CD4-positive, alpha-beta T cell treated with Interleukin-4 for 1 hour (primary cell): Measurements from ENCODE around the gene NUP62.
"Not testable (repeated sequence)": the region's sequence is repeated elsewhere in the genome, so short reads cannot be mapped to it uniquely, and the experiment has no call there.

ENCODE experiments used
- DNase-seq, 2 donors: peaks; one replicate each; pipeline ENCODE4 v3.0.0-alpha.2; 2020 to 2022

Gene NUP62

GRCh38 chr19:49951806-49952478, 22.6 kb upstream of the NUP62 start:
- DNase-seq = no peak

- no peak for DNase-seq
Measured at GRCh38 chr19:49950956-49951526, 21.7 kb upstream of the NUP62 start.

GRCh38 chr19:49950590-49950948, 21.3 kb upstream of the NUP62 start:
- DNase-seq = no peak

- no peak for DNase-seq
Measured at GRCh38 chr19:49949742-49950589, 20.7 kb upstream of the NUP62 start.

- no peak for DNase-seq
Measured at GRCh38 chr19:49946415-49946814, 17.1 kb upstream of the NUP62 start.

DNA sequence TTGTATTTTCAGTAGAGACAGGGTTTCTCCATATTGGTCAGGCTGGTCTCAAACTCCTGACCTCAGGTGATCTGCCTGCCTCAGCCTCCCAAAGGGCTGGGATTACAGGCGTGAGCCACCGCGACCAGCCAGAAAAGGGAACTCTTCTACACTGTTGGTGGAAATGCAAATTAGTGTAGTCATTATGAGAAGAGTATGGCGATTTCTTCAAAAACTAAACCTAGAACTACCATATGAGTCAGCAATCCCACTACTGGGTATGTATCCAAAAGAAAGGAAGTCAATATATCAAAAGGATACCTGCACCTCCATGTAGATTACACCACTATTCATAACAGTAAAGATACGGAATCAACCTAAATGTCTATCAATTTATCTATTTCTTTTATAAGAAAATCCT, 15.3 kb upstream of the NUP62 start:
- DNase-seq = not testable (repeated sequence)

DNA sequence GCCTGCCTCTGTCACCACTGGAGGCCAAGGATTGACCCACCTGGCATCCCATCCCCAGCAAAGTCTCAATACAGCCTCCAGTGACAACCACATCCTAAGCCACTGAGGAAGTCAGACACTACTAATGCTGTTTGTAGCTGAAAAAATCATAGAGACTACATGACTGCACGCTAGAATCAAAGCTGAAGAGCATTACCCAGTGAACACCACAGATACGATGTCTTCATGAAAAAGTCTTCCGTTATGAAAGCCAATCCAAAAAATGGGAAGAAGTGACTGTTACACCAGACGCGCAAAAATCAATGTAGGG, 11.1 kb upstream of the NUP62 start:
- no peak for DNase-seq

DNA sequence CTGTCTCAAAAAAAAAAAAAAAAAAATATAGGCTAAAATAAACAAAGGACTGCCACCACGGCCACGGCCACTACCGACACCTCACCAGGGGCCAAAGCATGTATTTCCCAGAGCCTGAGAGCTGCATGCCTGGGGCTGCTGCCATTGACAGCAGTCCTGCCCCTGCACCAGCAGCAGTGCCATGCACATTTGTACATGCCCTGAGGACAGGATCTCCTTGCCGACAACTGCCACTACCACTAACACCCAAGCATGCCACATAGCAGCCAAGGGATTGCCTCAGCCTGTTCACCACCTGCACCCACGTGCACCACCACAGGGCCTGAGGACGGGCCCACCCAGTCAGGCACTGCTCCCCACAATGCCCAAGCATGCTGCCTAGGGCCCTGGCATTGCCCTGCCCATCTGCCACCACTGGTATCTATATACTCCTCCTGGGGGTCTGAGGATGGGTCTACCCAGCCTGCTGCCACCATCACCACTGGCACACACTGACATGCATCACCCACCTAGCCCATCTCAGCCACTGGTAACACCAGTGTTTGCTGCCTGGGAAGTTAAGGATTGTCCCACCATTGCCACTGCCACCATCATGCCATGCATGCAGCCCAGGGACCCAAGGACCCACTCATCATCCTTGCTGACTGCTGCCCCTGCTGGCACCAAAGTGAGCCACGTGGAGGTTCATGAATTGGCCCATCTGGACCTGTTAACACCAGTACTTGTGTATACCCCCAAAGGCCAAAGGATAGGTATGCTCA, 10.6 kb upstream of the NUP62 start:
- DNase-seq = no peak

GRCh38 chr19:49938662-49939061, 9.4 kb upstream of the NUP62 start:
- no peak for DNase-seq

DNA sequence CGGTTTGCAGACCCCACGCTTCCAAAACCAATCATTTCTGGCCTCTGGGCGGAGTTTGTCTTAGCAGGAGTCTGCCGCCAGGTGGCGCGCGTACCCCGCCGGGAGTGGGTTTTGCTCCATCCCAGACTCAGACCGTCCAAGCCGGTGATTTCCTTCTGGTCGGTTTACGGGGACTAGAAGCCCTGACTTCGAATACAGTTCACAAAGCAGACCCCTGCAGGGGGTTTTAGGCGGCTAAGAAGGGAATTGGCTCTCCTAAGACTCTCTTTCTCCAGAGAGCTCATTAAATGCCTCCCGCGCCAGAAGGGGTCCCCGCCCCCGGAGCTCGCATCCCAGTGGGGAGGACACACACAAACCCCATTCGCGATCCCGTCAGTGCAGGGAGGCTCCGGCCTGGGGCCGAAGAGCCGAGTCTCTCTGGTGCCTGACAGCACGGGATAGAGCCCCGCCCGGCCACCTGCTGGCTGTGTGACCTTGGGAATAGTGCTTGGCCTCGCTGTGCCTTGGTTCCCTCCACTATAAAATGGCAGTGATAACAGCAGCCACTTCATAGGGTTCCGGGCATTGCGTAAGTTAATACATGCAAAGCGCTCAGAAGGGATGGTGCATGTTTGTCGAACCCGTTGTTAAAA, 8.6 kb upstream of the NUP62 start:
- DNase-seq = peak; percentile 77

DNA sequence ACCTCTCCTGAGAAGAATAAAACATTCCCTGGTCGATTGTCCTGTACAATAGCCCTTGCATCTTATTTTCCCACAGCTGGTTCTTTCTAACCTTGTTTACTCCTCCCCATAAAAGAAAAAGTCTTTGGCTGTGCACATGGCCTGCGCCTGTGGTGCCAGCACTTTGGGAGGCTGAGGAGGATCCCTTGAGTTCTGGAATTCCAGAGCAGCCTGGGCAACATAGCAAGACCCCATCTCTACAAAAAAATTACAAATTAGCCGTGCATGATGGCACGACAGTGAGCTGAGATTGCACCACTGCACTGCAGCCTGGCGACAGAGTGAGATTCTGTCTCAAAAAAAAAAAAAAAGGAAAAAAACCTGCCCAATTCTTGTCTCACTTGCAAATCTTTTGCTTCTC, 7.2 kb upstream of the NUP62 start:
- no peak for DNase-seq

- no peak for DNase-seq
Measured at GRCh38 chr19:49933643-49934042, 4.3 kb upstream of the NUP62 start.

- DNase-seq = peak; percentile 49 to 62
Measured at GRCh38 chr19:49932731-49933131, 3.4 kb upstream of the NUP62 start.

GRCh38 chr19:49932041-49932451, 2.7 kb upstream of the NUP62 start:
- no peak for DNase-seq

DNA sequence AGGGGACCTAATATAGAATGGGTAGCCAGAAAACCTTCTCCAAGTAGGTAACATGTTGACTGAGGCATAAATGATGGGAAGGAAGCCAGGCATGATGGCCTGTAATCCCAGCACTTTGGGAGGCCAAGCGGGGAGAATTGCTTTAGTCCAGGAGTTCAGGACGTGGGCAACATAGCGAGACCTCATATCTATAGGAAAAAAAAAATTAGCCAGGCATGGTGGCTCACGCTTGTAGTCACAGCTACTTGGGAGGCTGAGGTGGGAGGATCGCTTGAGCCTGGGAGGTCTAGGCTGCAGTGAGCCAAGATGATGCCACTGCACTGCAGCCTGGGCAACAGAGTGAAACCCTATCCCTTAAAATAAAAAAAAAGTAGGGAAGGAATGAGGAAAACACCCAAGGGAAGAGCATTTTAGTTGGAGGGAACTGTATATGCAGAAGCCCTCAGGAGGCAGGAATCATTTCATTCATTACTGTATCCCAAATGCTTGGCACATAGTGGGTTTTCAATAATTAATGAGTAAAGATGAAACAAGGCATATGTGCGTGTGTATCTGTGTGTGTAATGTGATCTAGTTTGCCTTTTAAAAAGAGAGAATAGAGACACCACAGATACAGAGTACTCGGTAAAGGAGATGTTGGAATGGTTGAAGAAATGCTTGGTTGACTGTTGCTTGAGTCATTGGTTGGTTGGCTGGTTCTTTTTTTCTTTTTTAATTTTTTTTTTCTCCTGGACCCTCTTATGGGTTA, 2.2 kb upstream of the NUP62 start:
- DNase-seq = no peak

- DNase-seq = peak; percentile 28 to 42
Measured at GRCh38 chr19:49930483-49931011, 1.2 kb upstream of the NUP62 start.

- DNase-seq = peak; percentile 97 to 98
Measured at GRCh38 chr19:49929611-49930482, 543 bp upstream of the NUP62 start.

- no peak for DNase-seq
Measured at GRCh38 chr19:49927526-49928264, 1.6 kb downstream of the NUP62 start.

DNA sequence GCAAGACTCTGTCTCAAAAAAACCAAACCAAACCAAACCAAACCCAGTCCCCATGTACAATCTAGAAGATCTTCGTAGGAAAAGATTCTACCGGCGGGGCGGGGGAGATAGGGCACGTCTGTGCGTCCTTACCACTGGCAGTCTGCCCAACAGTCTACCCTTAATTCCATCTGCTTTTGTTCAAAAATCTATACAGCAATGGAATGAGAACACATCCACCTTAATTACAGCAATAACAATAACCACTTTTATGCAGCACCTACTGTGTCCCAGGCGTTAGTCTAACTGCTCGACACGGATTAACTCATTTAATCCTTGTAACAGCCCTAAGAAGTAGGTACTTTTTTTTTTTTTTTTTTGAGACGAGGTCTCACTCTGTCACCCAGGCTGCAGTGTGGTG, 2.8 kb downstream of the NUP62 start:
- DNase-seq = no peak

DNA sequence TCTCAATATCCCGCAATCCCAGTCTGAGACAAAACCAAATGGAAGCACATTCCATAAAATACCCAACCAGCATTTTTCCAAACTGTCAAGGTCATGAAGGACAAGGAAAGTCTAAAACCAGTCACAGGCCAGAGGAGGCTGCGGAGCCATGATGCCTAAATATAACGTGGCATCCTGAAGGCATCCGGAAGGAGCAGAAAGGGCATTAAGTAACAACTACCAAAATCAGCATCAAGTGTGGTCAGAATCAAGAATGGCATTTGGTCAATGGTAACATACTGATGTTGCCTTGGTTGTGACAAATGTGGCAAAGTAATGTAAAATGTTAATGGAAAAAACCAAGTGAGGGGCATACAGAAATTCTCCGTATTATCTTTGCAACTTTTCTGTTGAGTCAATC, 3.8 kb downstream of the NUP62 start:
- DNase-seq = no peak
